ENCODE data around the gene LETM1.

LETM1 gene

GRCh38 chr4:1856071-1856942 is at the start of gene LETM1:
Gene LETM1, minus strand, starts transcription at chr4:1856156. Its CDS starts 206 bp downstream, at chr4:1855950.
- DNase-seq (ENCODE audit: low read depth in 4 of 4, low spot score in 1 of 4), result peak; percentile 81 to 95 (median 88)

- DNase-seq (ENCODE audit: low read depth in 4 of 4, low spot score in 1 of 4), result no peak
These were observed 48.1 kb upstream of the LETM1 start for GRCh38 chr4:1904042-1904441.

GRCh38 chr4:1903035-1903434 is 47.1 kb upstream of the LETM1 start:
- DNase-seq (ENCODE audit: low read depth in 4 of 4, low spot score in 1 of 4), result peak in 1 of 4 experiments; percentile 6

- no peak for DNase-seq (ENCODE audit: low read depth in 4 of 4, low spot score in 1 of 4)
These were observed 46.3 kb upstream of the LETM1 start for GRCh38 chr4:1902243-1902642.

GRCh38 chr4:1901127-1901526 is 45.2 kb upstream of the LETM1 start:
- no peak for DNase-seq (ENCODE audit: low read depth in 4 of 4, low spot score in 1 of 4)

GRCh38 chr4:1900624-1901023 is 44.7 kb upstream of the LETM1 start:
- DNase-seq (ENCODE audit: low read depth in 4 of 4, low spot score in 1 of 4), result no peak

GRCh38 chr4:1900087-1900433 is 44.1 kb upstream of the LETM1 start:
- no peak for DNase-seq (ENCODE audit: low read depth in 4 of 4, low spot score in 1 of 4)

- peak; percentile 41 to 57 (median 48) for DNase-seq (ENCODE audit: low read depth in 4 of 4, low spot score in 1 of 4)
These were observed 43.5 kb upstream of the LETM1 start for GRCh38 chr4:1899149-1900086.

- DNase-seq (ENCODE audit: low read depth in 4 of 4, low spot score in 1 of 4), result no peak
These were observed 42.7 kb upstream of the LETM1 start for GRCh38 chr4:1898681-1899080.

GRCh38 chr4:1898007-1898406 is 42.1 kb upstream of the LETM1 start:
- DNase-seq (ENCODE audit: low read depth in 4 of 4, low spot score in 1 of 4), result no peak

GRCh38 chr4:1896658-1896991 is 40.7 kb upstream of the LETM1 start:
- DNase-seq (ENCODE audit: low read depth in 4 of 4, low spot score in 1 of 4), result no peak

- DNase-seq (ENCODE audit: low read depth in 4 of 4, low spot score in 1 of 4), result no peak
These were observed 40.2 kb upstream of the LETM1 start for GRCh38 chr4:1895971-1896657.

- no peak for DNase-seq (ENCODE audit: low read depth in 4 of 4, low spot score in 1 of 4)
These were observed 35.1 kb upstream of the LETM1 start for GRCh38 chr4:1890979-1891570.

- DNase-seq (ENCODE audit: low read depth in 4 of 4, low spot score in 1 of 4), result no peak
These were observed 31.1 kb upstream of the LETM1 start for GRCh38 chr4:1887052-1887451.

GRCh38 chr4:1885414-1885813 is 29.5 kb upstream of the LETM1 start:
- DNase-seq (ENCODE audit: low read depth in 4 of 4, low spot score in 1 of 4), result no peak

GRCh38 chr4:1883583-1883982 is 27.6 kb upstream of the LETM1 start:
- DNase-seq (ENCODE audit: low read depth in 4 of 4, low spot score in 1 of 4), result no peak

- no peak for DNase-seq (ENCODE audit: low read depth in 4 of 4, low spot score in 1 of 4)
These were observed 26.9 kb upstream of the LETM1 start for GRCh38 chr4:1882850-1883271.

- no peak for DNase-seq (ENCODE audit: low read depth in 4 of 4, low spot score in 1 of 4)
These were observed 24.4 kb upstream of the LETM1 start for GRCh38 chr4:1880332-1880731.

- no peak for DNase-seq (ENCODE audit: low read depth in 4 of 4, low spot score in 1 of 4)
These were observed 23.5 kb upstream of the LETM1 start for GRCh38 chr4:1879485-1879884.

- no peak for DNase-seq (ENCODE audit: low read depth in 4 of 4, low spot score in 1 of 4)
These were observed 18.2 kb upstream of the LETM1 start for GRCh38 chr4:1874201-1874600.

- DNase-seq (ENCODE audit: low read depth in 4 of 4, low spot score in 1 of 4), result no peak
These were observed 17.8 kb upstream of the LETM1 start for GRCh38 chr4:1873776-1874175.

All from stimulated activated CD4-positive, alpha-beta T cell treated with anti-CD3 and anti-CD28 coated beads, Interleukin-1b, Interleukin-23, amount 100 ng/mL, for 24 hours (primary cell).